H1 (cell line): ENCODE data around the gene LTN1. TPM values are rescaled to one million over a fixed set of nuclear protein-coding genes. Genes with fewer than 3 reads are reported as not detected.

Experiments
- CTCF ChIA-PET: fragments of 300-600 bp; sonication (Branson Sonifier 250); formaldehyde crosslinking; loops from one replicate; lab custom pipeline; 2021; ENCODE audit not compliant: partially characterized antibody; lab: Charles Lee
- POLR2A ChIA-PET: fragments of 300-600 bp; sonication (Branson Sonifier 250); formaldehyde crosslinking; loops from one replicate; lab custom pipeline; 2021; ENCODE audit warnings: inconsistent platforms; ENCODE audit not compliant: partially characterized antibody; lab: Charles Lee
- DNase-seq, 2 experiments: peaks; one replicate each; pipeline versions ENCODE4 v3.0.0 to v3.0.0-alpha.2; 2010 to 2022; ENCODE audit warnings: low spot score in 2 of 2, low read depth in 1 of 2, mixed read lengths in 1 of 2
- FAIRE-seq: peaks from 2 replicates; lab custom pipeline; 2011; peaks lifted over from hg19 to GRCh38; lab: Jason Lieb, UNC
- H2AFZ ChIP-seq: 2 replicates; pipeline ENCODE4 v1.8.1; 2012; ENCODE audit warnings: low read length, inconsistent platforms
- H2AK5ac ChIP-seq: 2 replicates; pipeline ENCODE4 v1.6.1; 2013; ENCODE audit warnings: low read depth, low read length
- H2BK120ac ChIP-seq: replicated peaks from 2 replicates; pipeline ENCODE3; 2013; ENCODE audit warnings: low read depth, low read length, inconsistent platforms
- H2BK12ac ChIP-seq: 2 replicates; pipeline ENCODE4 v1.6.1; 2013; ENCODE audit warnings: low read depth, low read length
- H2BK15ac ChIP-seq: 2 replicates; pipeline ENCODE4 v1.6.1; 2013; ENCODE audit warnings: low read length
- H2BK20ac ChIP-seq: 2 replicates; pipeline ENCODE4 v1.6.1; 2013; ENCODE audit warnings: low read length
- H2BK5ac ChIP-seq: 2 replicates; pipeline ENCODE4 v1.6.1; 2013; ENCODE audit warnings: low read depth, low read length
- H3K14ac ChIP-seq: 2 replicates; pipeline ENCODE4 v1.6.1; 2013; ENCODE audit warnings: inconsistent platforms; ENCODE audit not compliant: insufficient read length
- H3K18ac ChIP-seq: 2 replicates; pipeline ENCODE4 v1.6.1; 2013; ENCODE audit warnings: low read length; ENCODE audit errors: extremely low read depth
- H3K23ac ChIP-seq: 2 replicates; pipeline ENCODE4 v1.6.1; 2013; ENCODE audit warnings: inconsistent platforms; ENCODE audit not compliant: insufficient read length
- H3K23me2 ChIP-seq: 2 replicates; pipeline ENCODE4 v1.6.1; 2013; ENCODE audit warnings: low read depth, low read length
- H3K27ac ChIP-seq: 2 replicates; pipeline ENCODE4 v1.6.1; 2011; ENCODE audit warnings: low read depth, low read length, inconsistent platforms
- H3K27me3 ChIP-seq, 4 experiments: replicated peaks in 1 of 4; 1 replicate in 1 of 4; 2 replicates in 3 of 4; pipeline versions ENCODE4 v1.6.1 to v1.8.1; 2011 to 2013; ENCODE audit warnings: low read length in 3 of 4, mild to moderate bottlenecking in 3 of 4, inconsistent platforms in 2 of 4, mixed read lengths in 2 of 4, moderate library complexity in 1 of 4; ENCODE audit not compliant: control insufficient read depth in 3 of 4, insufficient read depth in 3 of 4; ENCODE audit errors: extremely low read depth in 1 of 4
- H3K36me3 ChIP-seq, 4 experiments: 2 replicates each; pipeline versions ENCODE4 v1.6.1 to v1.8.1; 2011 to 2013; ENCODE audit warnings: mild to moderate bottlenecking in 4 of 4, low read length in 3 of 4, moderate library complexity in 2 of 4, control low read depth in 1 of 4, inconsistent platforms in 1 of 4; ENCODE audit not compliant: insufficient read depth in 4 of 4, control insufficient read depth in 2 of 4
- H3K4ac ChIP-seq: replicated peaks from 2 replicates; pipeline ENCODE3; 2013; ENCODE audit warnings: low read length, low read depth, mixed read lengths, inconsistent platforms; ENCODE audit not compliant: insufficient read length
- H3K4me1 ChIP-seq, 4 experiments: replicated peaks in 1 of 4; 1 replicate in 1 of 4; 2 replicates in 3 of 4; pipeline versions ENCODE4 v1.6.1 to v1.8.1; 2011 to 2013; ENCODE audit warnings: low read length in 3 of 4, inconsistent platforms in 2 of 4, mixed read lengths in 1 of 4; ENCODE audit not compliant: insufficient read depth in 4 of 4, control insufficient read depth in 3 of 4
- H3K4me2 ChIP-seq, 2 experiments: 2 replicates each; pipeline versions ENCODE4 v1.6.1 to v1.8.1; 2011 to 2013; ENCODE audit warnings: low read depth in 2 of 2, low read length in 2 of 2, control low read depth in 1 of 2, inconsistent platforms in 1 of 2, mild to moderate bottlenecking in 1 of 2; ENCODE audit not compliant: insufficient read depth in 1 of 2
- H3K4me3 ChIP-seq, 4 experiments: fragments of 200-600, 300-600 bp in 1 of 4; sonication (generic), shearing (Covaris generic), sonication (Bioruptor Twin) in 1 of 4; 2 replicates each; pipeline versions ENCODE4 v1.5.1 to v1.8.1; 2011 to 2016; ENCODE audit warnings: low read length in 4 of 4, low read depth in 3 of 4, control low read depth in 2 of 4, inconsistent platforms in 2 of 4, mild to moderate bottlenecking in 2 of 4, mixed read lengths in 1 of 4, moderate library complexity in 1 of 4; ENCODE audit not compliant: insufficient read depth in 2 of 4; ENCODE audit errors: extremely low read depth in 1 of 4
- H3K56ac ChIP-seq: replicated peaks from 2 replicates; pipeline ENCODE3; 2013; ENCODE audit warnings: low read depth, mild to moderate bottlenecking, mixed read lengths, low read length, inconsistent platforms; ENCODE audit not compliant: insufficient read length
- H3K79me1 ChIP-seq: 2 replicates; pipeline ENCODE4 v1.6.1; 2013; ENCODE audit warnings: low read depth, low read length, control low read depth
- H3K79me2 ChIP-seq, 2 experiments: 2 replicates each; pipeline versions ENCODE4 v1.6.1 to v1.8.1; 2012 to 2013; ENCODE audit warnings: low read length in 2 of 2, mild to moderate bottlenecking in 2 of 2, inconsistent platforms in 1 of 2; ENCODE audit not compliant: insufficient read depth in 2 of 2, control insufficient read depth in 1 of 2
- H3K9ac ChIP-seq, 4 experiments: replicated peaks in 1 of 4; 1 replicate in 1 of 4; 2 replicates in 3 of 4; pipeline versions ENCODE4 v1.6.1 to v1.8.1; 2011 to 2013; ENCODE audit warnings: low read depth in 3 of 4, low read length in 3 of 4, control low read depth in 2 of 4, mild to moderate bottlenecking in 2 of 4, moderate library complexity in 2 of 4, inconsistent platforms in 1 of 4; ENCODE audit errors: extremely low read depth in 1 of 4
- H3K9me3 ChIP-seq, 2 experiments: 2 replicates each; pipeline versions ENCODE4 v1.6.1 to v1.8.1; 2012 to 2013; ENCODE audit warnings: mild to moderate bottlenecking in 2 of 2, moderate library complexity in 2 of 2, control low read depth in 1 of 2, inconsistent platforms in 1 of 2, low read depth in 1 of 2, low read length in 1 of 2, mixed read lengths in 1 of 2; ENCODE audit not compliant: insufficient read depth in 2 of 2
- H4K20me1 ChIP-seq, 2 experiments: replicated peaks in 1 of 2; 2 replicates each; pipeline versions ENCODE3 to v1.8.1; 2011 to 2013; ENCODE audit warnings: inconsistent platforms in 2 of 2, low read length in 2 of 2, mild to moderate bottlenecking in 1 of 2; ENCODE audit not compliant: insufficient read depth in 2 of 2, control insufficient read depth in 1 of 2
- H4K5ac ChIP-seq: 2 replicates; pipeline ENCODE4 v1.6.1; 2013; ENCODE audit warnings: low read length, low read depth, mixed read lengths, inconsistent platforms; ENCODE audit not compliant: insufficient read length
- H4K8ac ChIP-seq: 2 replicates; pipeline ENCODE4 v1.8.0; 2013; ENCODE audit warnings: mild to moderate bottlenecking, moderate library complexity, low read length, inconsistent platforms; ENCODE audit not compliant: insufficient read depth; ENCODE audit errors: extremely low read depth
- H4K91ac ChIP-seq: replicated peaks from 2 replicates; pipeline ENCODE3; 2013; ENCODE audit warnings: low read length, mixed read lengths, inconsistent platforms; ENCODE audit not compliant: insufficient read length
- CBX5 ChIP-seq: fragments of 300-800, 300-1000 bp; sonication (generic); IDR thresholded peaks from 2 replicates; pipeline ENCODE4 v1.7.1; 2016; ENCODE audit warnings: antibody characterized with exemption, low read length, low read depth
- HDAC6 ChIP-seq: IDR thresholded peaks from one replicate; pipeline ENCODE4 v1.7.1; 2012; ENCODE audit warnings: low read depth, mild to moderate bottlenecking, inconsistent platforms, low read length, moderate library complexity
- NANOG ChIP-seq: IDR thresholded peaks from 2 replicates; pipeline ENCODE4 v1.6.1; 2011; ENCODE audit warnings: low read length, low read depth, mild to moderate bottlenecking, inconsistent platforms; ENCODE audit not compliant: insufficient read depth, poor library complexity, severe bottlenecking
- NRF1 ChIP-seq: IDR thresholded peaks from 2 replicates; pipeline ENCODE4 v1.6.1; 2011; ENCODE audit warnings: mild to moderate bottlenecking, low read depth, low read length, improper control_type of control experiment
- PHF8 ChIP-seq: fragments of 200-600 bp; sonication (generic); conservative IDR thresholded peaks from 2 replicates; pipeline ENCODE4 v1.7.1; 2012; ENCODE audit warnings: low read depth, mild to moderate bottlenecking, inconsistent platforms, low read length, moderate library complexity
- RXRA ChIP-seq: IDR thresholded peaks from 2 replicates; pipeline ENCODE4 v1.6.1; 2011; ENCODE audit warnings: low read depth, mild to moderate bottlenecking, low read length, moderate library complexity; ENCODE audit not compliant: insufficient read depth
- SIN3A ChIP-seq, 2 experiments: IDR thresholded peaks in 1 of 2; conservative IDR thresholded peaks in 1 of 2; 2 replicates each; pipeline ENCODE4 v1.6.1; 2011 to 2012; ENCODE audit warnings: low read length in 2 of 2, improper control_type of control experiment in 1 of 2, low read depth in 1 of 2, mild to moderate bottlenecking in 1 of 2
- SP1 ChIP-seq: IDR thresholded peaks from 2 replicates; pipeline ENCODE4 v1.6.1; 2011; ENCODE audit warnings: low read depth, low read length
- WGBS, 2 experiments: shearing (Covaris generic) in 1 of 2; methylation state at CpG; one replicate each; pipeline versions ENCODE4 v1.1.6 to v1.1.7; 2013 to 2015; ENCODE audit warnings: low lambda C conversion rate in 2 of 2, mixed read lengths in 2 of 2, inconsistent platforms in 1 of 2, low coverage in 1 of 2, missing lambda C conversion rate in 1 of 2; ENCODE audit not compliant: insufficient replicate concordance in 2 of 2, insufficient coverage in 1 of 2, insufficient read length in 1 of 2; ENCODE audit errors: extremely low coverage in 1 of 2, missing lambda C conversion rate in 1 of 2; 5-methylcytosine and 5-hydroxymethylcytosine counted together
- polyA plus RNA-seq, 7 experiments: library from polyadenylated mRNA; depleted of rRNA in 3 of 7; stranded (reverse) in 5 of 7; unstranded in 2 of 7; fragments of >200 nt in 5 of 7; fragments of 200-250 nt in 2 of 7; gene quantifications; 1 replicate in 5 of 7; 2 replicates in 1 of 7; 4 replicates in 1 of 7; pipeline versions ENCODE4 v1.2.1 to v1.2.3, GENCODE V29; 2011 to 2013; ENCODE audit warnings: missing spikeins in 2 of 7, mixed read lengths in 2 of 7
- total RNA-seq: library from RNA; stranded (reverse); fragmentation: NEBNext Ultra II Directional; extraction: Animal tissue kit (Norgen Biotek cat#: 25700); gene quantifications from 2 replicates; pipeline ENCODE4 v1.2.1, GENCODE V29; 2021
- TF ChIP-seq, protein P1 (sequence below): IDR thresholded peaks from 2 replicates; pipeline ENCODE4 v1.6.1; 2012; ENCODE audit warnings: low read length, inconsistent platforms
- TF ChIP-seq, protein P2 (sequence below), 3 experiments: IDR thresholded peaks; 1 replicate in 2 of 3; 2 replicates in 1 of 3; pipeline versions ENCODE4 v1.5.1 to v1.6.1; 2011; ENCODE audit warnings: low read length in 3 of 3, mild to moderate bottlenecking in 3 of 3, inconsistent platforms in 2 of 3, low read depth in 1 of 3, moderate library complexity in 1 of 3; ENCODE audit not compliant: insufficient read depth in 1 of 3; ENCODE audit errors: control extremely low read depth in 1 of 3

LTN1 gene
- total and polyA plus RNA-seq, 2 of the 8 experiments (the other 6 are each of a cell fraction or from before 2014, with no cell fraction given), result 3.2 to 23.5 TPM

DNA sequence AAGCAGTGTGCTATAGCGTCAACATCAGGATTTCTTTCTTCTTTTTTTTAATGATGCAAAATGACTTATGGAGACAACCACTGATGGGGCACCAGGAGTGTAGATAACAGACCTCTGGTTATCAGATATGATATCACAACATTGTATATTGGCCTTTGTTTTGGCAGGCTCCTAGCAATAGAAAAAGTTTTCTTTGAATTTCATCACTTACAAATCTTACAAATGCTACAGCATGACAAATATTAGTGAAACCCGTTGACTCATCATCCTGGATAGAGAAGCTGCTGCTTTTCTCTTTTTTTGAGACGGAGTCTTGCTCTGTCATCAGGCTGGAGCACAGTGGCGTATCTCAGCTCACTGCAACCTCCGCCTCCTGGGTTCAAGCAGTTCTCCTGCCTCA lies 92.9 kb downstream of the LTN1 start:
- H3K36me3 ChIP-seq, result no peaks in the 10 kb centered on the region
- H2AK5ac ChIP-seq, result no peak overlapping the region
- H3K9me3 ChIP-seq, result 0 out of 4 replicates have a peak, but pooled peaks cover 0 to 3% of the 10 kb centered on the region in 2 experiments
- ChIA-PET POLR2A (no interaction called here), CTCF (no interaction called here)
- H3K23me2 ChIP-seq, result no peaks in the 10 kb centered on the region
- H3K56ac ChIP-seq, result no peak overlapping the region
- H4K91ac ChIP-seq, result no peak overlapping the region
- H3K79me1 ChIP-seq, result no peaks in the 10 kb centered on the region
- H3K18ac ChIP-seq, result no peak overlapping the region
- no peak overlapping the region for H3K23ac ChIP-seq
- no peak overlapping the region for H2BK20ac ChIP-seq
- H2AFZ ChIP-seq, result no peak overlapping the region
- no peak overlapping the region for H3K4me3 ChIP-seq
- no peak overlapping the region for H2BK15ac ChIP-seq
- H2BK5ac ChIP-seq, result no peak overlapping the region
- FAIRE-seq (no peak), DNase-seq (no peak)
- H3K79me2 ChIP-seq, result no peaks in the 10 kb centered on the region
- H4K20me1 ChIP-seq, result no peaks in the 10 kb centered on the region
- no peak overlapping the region for H2BK120ac ChIP-seq
- no peaks in the 10 kb centered on the region for H3K27me3 ChIP-seq
- H3K9ac ChIP-seq, result no peak overlapping the region
- no peaks in the 10 kb centered on the region for H3K4me1 ChIP-seq
- WGBS, 2 experiments, result 92% methylated on average over 5 of the region's 5 CpGs; no CpG with 5 or more reads in 1 of the 2 experiments
- H3K4me2 ChIP-seq, result no peak overlapping the region
- H3K4ac ChIP-seq, result no peak overlapping the region
- H4K8ac ChIP-seq, result no peak overlapping the region
- H2BK12ac ChIP-seq, result no peak overlapping the region
- no peak overlapping the region for H3K27ac ChIP-seq
- no peak overlapping the region for H4K5ac ChIP-seq
- no peak overlapping the region for H3K14ac ChIP-seq
- TF ChIP-seq CBX5, result no peak
- TF ChIP-seq PHF8, result no peak
- no peak for TF ChIP-seq SP1
- TF ChIP-seq, protein P1, sequence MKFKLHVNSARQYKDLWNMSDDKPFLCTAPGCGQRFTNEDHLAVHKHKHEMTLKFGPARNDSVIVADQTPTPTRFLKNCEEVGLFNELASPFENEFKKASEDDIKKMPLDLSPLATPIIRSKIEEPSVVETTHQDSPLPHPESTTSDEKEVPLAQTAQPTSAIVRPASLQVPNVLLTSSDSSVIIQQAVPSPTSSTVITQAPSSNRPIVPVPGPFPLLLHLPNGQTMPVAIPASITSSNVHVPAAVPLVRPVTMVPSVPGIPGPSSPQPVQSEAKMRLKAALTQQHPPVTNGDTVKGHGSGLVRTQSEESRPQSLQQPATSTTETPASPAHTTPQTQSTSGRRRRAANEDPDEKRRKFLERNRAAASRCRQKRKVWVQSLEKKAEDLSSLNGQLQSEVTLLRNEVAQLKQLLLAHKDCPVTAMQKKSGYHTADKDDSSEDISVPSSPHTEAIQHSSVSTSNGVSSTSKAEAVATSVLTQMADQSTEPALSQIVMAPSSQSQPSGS, result no peak
- TF ChIP-seq NRF1, result no peak
- TF ChIP-seq NANOG, result no peak
- TF ChIP-seq SIN3A (conservative IDR thresholded peaks at IDR 0.05 in 1 of 2, IDR thresholded peaks at IDR 0.05 in 1 of 2; ENCODE audit: low read depth in 1 of 2, low read length in 2 of 2), result no peak
- no peak for TF ChIP-seq HDAC6
- no peak for TF ChIP-seq RXRA
- TF ChIP-seq, protein P2, sequence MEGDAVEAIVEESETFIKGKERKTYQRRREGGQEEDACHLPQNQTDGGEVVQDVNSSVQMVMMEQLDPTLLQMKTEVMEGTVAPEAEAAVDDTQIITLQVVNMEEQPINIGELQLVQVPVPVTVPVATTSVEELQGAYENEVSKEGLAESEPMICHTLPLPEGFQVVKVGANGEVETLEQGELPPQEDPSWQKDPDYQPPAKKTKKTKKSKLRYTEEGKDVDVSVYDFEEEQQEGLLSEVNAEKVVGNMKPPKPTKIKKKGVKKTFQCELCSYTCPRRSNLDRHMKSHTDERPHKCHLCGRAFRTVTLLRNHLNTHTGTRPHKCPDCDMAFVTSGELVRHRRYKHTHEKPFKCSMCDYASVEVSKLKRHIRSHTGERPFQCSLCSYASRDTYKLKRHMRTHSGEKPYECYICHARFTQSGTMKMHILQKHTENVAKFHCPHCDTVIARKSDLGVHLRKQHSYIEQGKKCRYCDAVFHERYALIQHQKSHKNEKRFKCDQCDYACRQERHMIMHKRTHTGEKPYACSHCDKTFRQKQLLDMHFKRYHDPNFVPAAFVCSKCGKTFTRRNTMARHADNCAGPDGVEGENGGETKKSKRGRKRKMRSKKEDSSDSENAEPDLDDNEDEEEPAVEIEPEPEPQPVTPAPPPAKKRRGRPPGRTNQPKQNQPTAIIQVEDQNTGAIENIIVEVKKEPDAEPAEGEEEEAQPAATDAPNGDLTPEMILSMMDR (IDR thresholded peaks at IDR 0.05; ENCODE audit: control extremely low read depth in 1 of 3, insufficient read depth in 1 of 3, low read depth in 1 of 3, low read length in 3 of 3), result no peak
